ENCODE results near the gene KCNK7.

DNA sequence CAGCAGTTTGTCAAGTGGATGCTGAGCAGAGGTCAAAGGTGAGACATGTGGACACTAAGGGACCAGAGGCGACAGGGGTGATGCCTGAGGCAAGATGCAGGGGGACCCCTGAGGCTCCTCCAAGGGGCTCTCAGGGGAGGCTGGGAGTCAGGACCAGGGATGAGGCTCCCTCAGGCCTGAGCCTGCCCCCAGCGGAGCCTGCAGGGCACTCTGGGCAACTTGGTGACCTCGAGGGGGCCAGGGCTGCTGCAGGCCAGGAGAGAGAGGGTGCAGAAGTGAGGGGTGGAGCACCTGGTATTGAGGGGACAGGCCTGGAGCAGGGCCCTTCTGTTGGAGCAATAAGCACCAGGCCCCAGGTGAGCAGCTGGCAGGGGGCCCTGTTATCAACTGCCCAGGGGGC is 13.7 kb downstream of the KCNK7 start:
- TF ChIP-seq, protein P1, sequence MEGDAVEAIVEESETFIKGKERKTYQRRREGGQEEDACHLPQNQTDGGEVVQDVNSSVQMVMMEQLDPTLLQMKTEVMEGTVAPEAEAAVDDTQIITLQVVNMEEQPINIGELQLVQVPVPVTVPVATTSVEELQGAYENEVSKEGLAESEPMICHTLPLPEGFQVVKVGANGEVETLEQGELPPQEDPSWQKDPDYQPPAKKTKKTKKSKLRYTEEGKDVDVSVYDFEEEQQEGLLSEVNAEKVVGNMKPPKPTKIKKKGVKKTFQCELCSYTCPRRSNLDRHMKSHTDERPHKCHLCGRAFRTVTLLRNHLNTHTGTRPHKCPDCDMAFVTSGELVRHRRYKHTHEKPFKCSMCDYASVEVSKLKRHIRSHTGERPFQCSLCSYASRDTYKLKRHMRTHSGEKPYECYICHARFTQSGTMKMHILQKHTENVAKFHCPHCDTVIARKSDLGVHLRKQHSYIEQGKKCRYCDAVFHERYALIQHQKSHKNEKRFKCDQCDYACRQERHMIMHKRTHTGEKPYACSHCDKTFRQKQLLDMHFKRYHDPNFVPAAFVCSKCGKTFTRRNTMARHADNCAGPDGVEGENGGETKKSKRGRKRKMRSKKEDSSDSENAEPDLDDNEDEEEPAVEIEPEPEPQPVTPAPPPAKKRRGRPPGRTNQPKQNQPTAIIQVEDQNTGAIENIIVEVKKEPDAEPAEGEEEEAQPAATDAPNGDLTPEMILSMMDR (IDR thresholded peaks at IDR 0.05) = no peak
- TF ChIP-seq POLR2A (IDR thresholded peaks at IDR 0.05) = no peak

Data from body of pancreas (tissue), 4 donors.